Thymus (tissue), 11 donors: ENCODE measurements around the gene BTLA. TPM values are rescaled to one million over a fixed set of nuclear protein-coding genes. Genes with fewer than 3 reads are reported as not detected.
"Not testable (repeated sequence)": the region's sequence is repeated elsewhere in the genome, so short reads cannot be mapped to it uniquely, and the experiment has no call there.

Experiments
- DNase-seq, 9 donors: peaks; one replicate each; pipeline ENCODE4 v3.0.0-alpha.2; 2013; ENCODE audit warnings: low spot score in 9 of 9, low read depth in 6 of 9, missing footprints in 1 of 9
- H3K27ac ChIP-seq, 2 donors: one replicate each; pipeline ENCODE4 v1.5.1; 2013; ENCODE audit warnings: control low read depth in 1 of 2, low read depth in 1 of 2, low read length in 1 of 2, mild to moderate bottlenecking in 1 of 2, moderate library complexity in 1 of 2
- H3K27me3 ChIP-seq, 2 donors: one replicate each; pipeline ENCODE4 v1.5.1; 2013; ENCODE audit warnings: low read length in 1 of 2; ENCODE audit not compliant: control insufficient read depth in 2 of 2, insufficient read depth in 1 of 2
- H3K36me3 ChIP-seq, 2 donors: one replicate each; pipeline ENCODE4 v1.5.1; 2013; ENCODE audit warnings: low read length in 1 of 2, mild to moderate bottlenecking in 1 of 2, moderate library complexity in 1 of 2; ENCODE audit not compliant: control insufficient read depth in 2 of 2, insufficient read depth in 2 of 2
- H3K4me1 ChIP-seq, 2 donors: one replicate each; pipeline ENCODE4 v1.5.1; 2013; ENCODE audit warnings: low read length in 2 of 2; ENCODE audit not compliant: control insufficient read depth in 2 of 2, insufficient read depth in 2 of 2
- H3K4me3 ChIP-seq, 2 donors: one replicate each; pipeline ENCODE4 v1.5.1; 2013; ENCODE audit warnings: low read length in 2 of 2, control low read depth in 1 of 2, mild to moderate bottlenecking in 1 of 2
- H3K9me3 ChIP-seq, 2 donors: one replicate each; pipeline ENCODE4 v1.5.1; 2013; ENCODE audit warnings: low read length in 1 of 2, mild to moderate bottlenecking in 1 of 2; ENCODE audit not compliant: control insufficient read depth in 2 of 2, insufficient read depth in 1 of 2
- WGBS: extraction: QIAGEN DNeasy Blood & Tissue Kit; methylation state at CpG from one replicate; pipeline ENCODE4 v1.1.7; 2013; 5-methylcytosine and 5-hydroxymethylcytosine counted together
- polyA plus RNA-seq: library from polyadenylated mRNA; stranded (reverse); fragments of 200-250 nt; gene quantifications from one replicate; pipeline ENCODE4 v1.2.3, GENCODE V29; 2013
- total RNA-seq: library from RNA; stranded (reverse); fragments of 120-200 nt; gene quantifications from one replicate; pipeline ENCODE4 v1.2.4, GENCODE V29; 2013
- donor health status: healthy.

BTLA gene
- total and polyA plus RNA-seq, 2 donors, result 13.2 to 19.4 TPM

GRCh38 chr3:112497897-112498548, 1.2 kb downstream of the BTLA start:
- Histone ChIP-seq H3K4me1 (peaks cover 3 to 10% of the 10 kb centered on the region in 2 donors), H3K27me3 (no peaks in the 10 kb centered on the region), H3K36me3 (no peaks in the 10 kb centered on the region), H3K27ac (peak overlapping the region in 1 of 2 donors; percentile 74), H3K4me3 (peak overlapping the region; percentile 41 to 42), H3K9me3 (no peaks in the 10 kb centered on the region)
- WGBS, result 89% methylated on average over 11 of the region's 11 CpGs
- no peak for DNase-seq

- no peaks in the 10 kb centered on the region for H3K27me3 ChIP-seq
- peaks cover 3 to 10% of the 10 kb centered on the region in 2 donors for H3K4me1 ChIP-seq
- peak overlapping the region; percentile 25 to 42 for H3K4me3 ChIP-seq
- no peaks in the 10 kb centered on the region for H3K36me3 ChIP-seq
- WGBS, result 75% methylated on average over 5 of the region's 5 CpGs
- H3K27ac ChIP-seq, result peak overlapping the region in 1 of 2 donors; percentile 13
- no peak for DNase-seq
- no peaks in the 10 kb centered on the region for H3K9me3 ChIP-seq
Observed at GRCh38 chr3:112496366-112497067, 2.8 kb downstream of the BTLA start.

GRCh38 chr3:112494448-112494767, 4.9 kb downstream of the BTLA start:
- H3K4me1 ChIP-seq, H3K36me3 ChIP-seq, H3K27ac ChIP-seq, H3K27me3 ChIP-seq, H3K9me3 ChIP-seq, H3K4me3 ChIP-seq, DNase-seq: not testable (repeated sequence)
- WGBS, result 97% methylated on average over 3 of the region's 3 CpGs

- WGBS, result 97% methylated on average over 1 of the region's 1 CpG
- DNase-seq, result no peak
- H3K9me3 ChIP-seq, result no peaks in the 10 kb centered on the region
Observed at GRCh38 chr3:112492124-112492523, 7.1 kb downstream of the BTLA start.

DNA sequence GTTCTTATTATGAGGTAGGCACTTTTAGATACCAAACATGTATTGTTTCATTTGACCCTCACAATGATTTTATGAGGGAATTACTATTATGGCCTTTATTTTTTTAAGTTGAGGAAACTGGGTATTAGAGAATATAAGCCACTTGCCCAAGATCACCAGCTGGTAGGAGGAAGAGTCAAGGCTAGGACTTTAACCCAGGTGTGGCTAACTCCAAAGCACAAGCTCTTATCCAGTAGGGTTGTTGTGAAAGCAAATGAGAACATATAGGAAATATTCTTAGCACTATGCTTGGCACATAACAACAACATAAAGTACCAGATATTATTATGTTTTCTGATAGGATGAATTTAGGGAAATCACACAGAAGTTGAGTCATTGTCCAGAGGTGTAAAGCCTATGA, 7.9 kb downstream of the BTLA start:
- Histone ChIP-seq H3K36me3 (no peaks in the 10 kb centered on the region), H3K27ac (no peak overlapping the region), H3K4me3 (no peak overlapping the region), H3K27me3 (no peaks in the 10 kb centered on the region), H3K9me3 (no peaks in the 10 kb centered on the region), H3K4me1 (peaks cover 0 to 2% of the 10 kb centered on the region in 2 donors)
- DNase-seq, result no peak

More at GRCh38 chr3:112492124-112492523, 7.1 kb downstream of the BTLA start:
- peaks cover 3 to 4% of the 10 kb centered on the region in 2 donors for H3K4me1 ChIP-seq
- H3K27me3 ChIP-seq, result no peaks in the 10 kb centered on the region
- H3K36me3 ChIP-seq, result no peaks in the 10 kb centered on the region
- no peak overlapping the region for H3K27ac ChIP-seq
- no peak overlapping the region for H3K4me3 ChIP-seq

GRCh38 chr3:112489674-112490479, 9.4 kb downstream of the BTLA start:
- DNase-seq, result no peak
- H3K36me3 ChIP-seq, result no peaks in the 10 kb centered on the region
- no peaks in the 10 kb centered on the region for H3K27me3 ChIP-seq
- no peaks in the 10 kb centered on the region for H3K9me3 ChIP-seq
- WGBS, result 90% methylated on average over 4 of the region's 4 CpGs
- H3K4me3 ChIP-seq, result no peak overlapping the region
- no peak overlapping the region for H3K27ac ChIP-seq
- no peaks in the 10 kb centered on the region for H3K4me1 ChIP-seq

DNA sequence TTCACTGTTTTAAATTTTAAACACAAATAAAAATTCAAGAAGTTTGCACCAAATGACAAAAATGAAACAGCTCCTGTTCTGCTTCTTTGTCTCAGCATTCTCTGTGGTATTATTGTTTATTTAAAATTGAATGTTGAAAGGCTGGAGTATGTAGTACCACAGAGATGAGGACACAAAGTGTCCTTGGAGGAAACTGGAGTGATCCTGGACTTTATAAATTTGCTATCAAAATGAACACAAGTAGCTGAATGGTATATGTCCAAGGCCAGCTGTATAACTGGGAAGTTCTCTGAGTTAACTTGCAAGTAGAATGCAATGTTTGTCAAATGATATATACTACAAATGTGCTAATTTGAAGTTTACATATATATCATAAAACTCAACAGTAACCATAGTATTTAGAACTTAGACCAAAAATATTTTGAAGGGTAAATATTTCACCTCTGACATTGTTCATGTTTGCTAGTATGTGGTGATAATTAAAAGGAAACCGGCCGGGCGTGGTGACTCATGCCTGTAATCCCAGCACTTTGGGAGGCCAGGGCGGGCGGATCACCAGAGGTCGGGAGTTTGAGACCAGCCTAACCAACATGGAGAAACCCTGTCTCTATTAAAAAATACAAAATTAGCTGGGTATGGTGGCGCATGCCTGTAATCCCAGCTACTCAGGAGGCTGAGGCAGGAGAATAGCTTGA, 12.3 kb downstream of the BTLA start:
- DNase-seq, result no peak
- no peaks in the 10 kb centered on the region for H3K4me1 ChIP-seq
- WGBS, result 97% methylated on average over 7 of the region's 7 CpGs
- H3K27me3 ChIP-seq, result no peaks in the 10 kb centered on the region
- H3K4me3 ChIP-seq, result no peak overlapping the region
- no peak overlapping the region for H3K27ac ChIP-seq
- no peaks in the 10 kb centered on the region for H3K9me3 ChIP-seq
- no peaks in the 10 kb centered on the region for H3K36me3 ChIP-seq

GRCh38 chr3:112484352-112484751, 14.9 kb downstream of the BTLA start:
- WGBS, result 98% methylated on average over 4 of the region's 4 CpGs
- Histone ChIP-seq H3K9me3 (no peaks in the 10 kb centered on the region), H3K4me1 (peaks cover 0 to 5% of the 10 kb centered on the region in 2 donors)

More at GRCh38 chr3:112484352-112484751, 14.9 kb downstream of the BTLA start:
- Histone ChIP-seq H3K36me3 (no peaks in the 10 kb centered on the region), H3K4me3 (no peak overlapping the region), H3K27ac (no peak overlapping the region), H3K27me3 (no peaks in the 10 kb centered on the region)
- no peak for DNase-seq
